Measurements from ENCODE around the gene SPACA4. TPM values are rescaled to one million over a fixed set of nuclear protein-coding genes. Genes with fewer than 3 reads are reported as not detected.

The SPACA4 gene
- polyA plus RNA-seq, 2 of the 4 experiments (the other 2 are of a cell fraction): 0.08 to 0.12 TPM

DNA sequence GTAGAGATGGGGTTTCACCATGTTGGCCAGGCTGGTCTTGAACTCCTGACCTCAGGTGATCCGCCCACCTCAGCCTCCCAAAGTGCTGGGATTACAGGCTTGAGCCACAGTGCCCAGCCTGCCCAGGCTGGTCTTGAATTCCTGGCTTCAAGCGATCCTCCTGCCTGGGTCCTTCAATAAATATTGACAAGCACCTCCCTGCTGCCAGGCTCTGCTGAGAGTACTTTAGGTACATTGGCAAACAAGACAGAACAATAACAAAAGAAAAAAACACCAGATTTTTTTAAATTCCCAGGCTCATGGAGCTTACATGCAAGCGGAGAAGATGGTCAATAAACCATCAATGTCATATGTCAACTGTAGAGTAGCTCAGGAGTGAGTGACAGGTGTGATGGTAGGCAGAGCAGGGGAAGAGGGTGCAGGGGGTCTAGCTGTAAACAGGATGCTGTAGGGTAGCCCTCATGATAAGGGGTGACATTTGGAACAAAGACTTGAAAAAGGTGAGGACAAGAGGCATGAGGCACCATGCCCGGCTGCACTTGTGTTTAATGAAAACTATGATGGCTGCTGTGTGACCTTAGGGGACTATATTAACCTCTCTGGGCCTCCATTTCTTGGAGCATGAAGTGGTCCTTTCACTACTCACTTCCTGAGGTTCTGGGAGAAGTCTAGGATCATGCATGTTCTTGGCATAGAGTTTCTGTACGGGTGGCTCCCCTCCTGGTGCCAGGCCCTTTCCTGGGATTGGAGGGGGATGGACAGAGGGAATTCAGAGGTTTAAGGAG is 35.0 kb upstream of the SPACA4 start (continued):
- no peak for TF ChIP-seq RFX5 (IDR thresholded peaks at IDR 0.05)
- TF ChIP-seq RCOR1 (IDR thresholded peaks at IDR 0.05; ENCODE audit: low read depth, low read length): 0 out of 2 replicates have a peak, but pooled peaks have one; percentile 9
- TF ChIP-seq ZC3H11A (IDR thresholded peaks at IDR 0.05): no peak
- TF ChIP-seq, protein P1, sequence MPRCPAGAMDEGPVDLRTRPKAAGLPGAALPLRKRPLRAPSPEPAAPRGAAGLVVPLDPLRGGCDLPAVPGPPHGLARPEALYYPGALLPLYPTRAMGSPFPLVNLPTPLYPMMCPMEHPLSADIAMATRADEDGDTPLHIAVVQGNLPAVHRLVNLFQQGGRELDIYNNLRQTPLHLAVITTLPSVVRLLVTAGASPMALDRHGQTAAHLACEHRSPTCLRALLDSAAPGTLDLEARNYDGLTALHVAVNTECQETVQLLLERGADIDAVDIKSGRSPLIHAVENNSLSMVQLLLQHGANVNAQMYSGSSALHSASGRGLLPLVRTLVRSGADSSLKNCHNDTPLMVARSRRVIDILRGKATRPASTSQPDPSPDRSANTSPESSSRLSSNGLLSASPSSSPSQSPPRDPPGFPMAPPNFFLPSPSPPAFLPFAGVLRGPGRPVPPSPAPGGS (IDR thresholded peaks at IDR 0.05): no peak
- peak; percentile 20; the same call in 1 of the 2 replicates for TF ChIP-seq ZNF302 (CRISPR knock-in tag; IDR thresholded peaks at IDR 0.05)
- no peak for TF ChIP-seq TFCP2L1 (CRISPR knock-in tag; IDR thresholded peaks at IDR 0.05)
- TF ChIP-seq, protein P2, sequence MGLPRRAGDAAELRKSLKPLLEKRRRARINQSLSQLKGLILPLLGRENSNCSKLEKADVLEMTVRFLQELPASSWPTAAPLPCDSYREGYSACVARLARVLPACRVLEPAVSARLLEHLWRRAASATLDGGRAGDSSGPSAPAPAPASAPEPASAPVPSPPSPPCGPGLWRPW (IDR thresholded peaks at IDR 0.05): no peak
- no peak for TF ChIP-seq FOSL2 (IDR thresholded peaks at IDR 0.05)
- TF ChIP-seq FOSL2 (CRISPR knock-in tag; IDR thresholded peaks at IDR 0.05): no peak
- TF ChIP-seq FOXS1 (CRISPR knock-in tag; IDR thresholded peaks at IDR 0.05): no peak
- no peak for TF ChIP-seq ELK1 (IDR thresholded peaks at IDR 0.05; ENCODE audit: low read depth, low read length)
- TF ChIP-seq PHF8 (IDR thresholded peaks at IDR 0.05; ENCODE audit: borderline replicate concordance, low read depth): no peak
- no peak for TF ChIP-seq GATA3 (IDR thresholded peaks at IDR 0.05; ENCODE audit: borderline replicate concordance)
- TF ChIP-seq RNF2 (IDR thresholded peaks at IDR 0.05; ENCODE audit: borderline replicate concordance, low read depth): no peak

GRCh38 chr19:48573163-48573505 is 33.4 kb upstream of the SPACA4 start:
- no peaks in the 10 kb centered on the region for H3K9me3 ChIP-seq
- no peak for TF ChIP-seq HOXA7 (CRISPR knock-in tag; IDR thresholded peaks at IDR 0.05)
- no peak for TF ChIP-seq ESRRA (IDR thresholded peaks at IDR 0.05; ENCODE audit: borderline replicate concordance, low read length)
- no peak for TF ChIP-seq CHD2 (IDR thresholded peaks at IDR 0.05; ENCODE audit: low read length, partially characterized antibody)
- no peak for TF ChIP-seq TFCP2L1 (CRISPR knock-in tag; IDR thresholded peaks at IDR 0.05)
- no peak for TF ChIP-seq CEBPB (IDR thresholded peaks at IDR 0.05)
- no peak for TF ChIP-seq NFE2L2 (conservative IDR thresholded peaks at IDR 0.05; ENCODE audit: low read length)
- TF ChIP-seq ELK1 (IDR thresholded peaks at IDR 0.05; ENCODE audit: low read depth, low read length): no peak
- TF ChIP-seq MYC (IDR thresholded peaks at IDR 0.05; ENCODE audit: borderline replicate concordance, low read length): no peak
- no peak for TF ChIP-seq BHLHE40 (IDR thresholded peaks at IDR 0.05; ENCODE audit: low read depth, low read length)
- TF ChIP-seq RAD21 (conservative IDR thresholded peaks at IDR 0.05 in 1 of 2, IDR thresholded peaks at IDR 0.05 in 1 of 2): no peak
- no peak for TF ChIP-seq KDM1A (IDR thresholded peaks at IDR 0.05; ENCODE audit: low read depth)
- TF ChIP-seq RFX5 (IDR thresholded peaks at IDR 0.05): no peak
- no peak for TF ChIP-seq MAX (IDR thresholded peaks at IDR 0.05)
- TF ChIP-seq ZSCAN20 (CRISPR knock-in tag; IDR thresholded peaks at IDR 0.05): no peak
- no peak for TF ChIP-seq SMC3 (IDR thresholded peaks at IDR 0.05)
- TF ChIP-seq ZC3H11A (IDR thresholded peaks at IDR 0.05): no peak
- no peak for TF ChIP-seq FOXS1 (CRISPR knock-in tag; IDR thresholded peaks at IDR 0.05)
- no peak for TF ChIP-seq ZNF302 (CRISPR knock-in tag; IDR thresholded peaks at IDR 0.05)
- no peak for TF ChIP-seq ZFP36 (IDR thresholded peaks at IDR 0.05; ENCODE audit: borderline replicate concordance, partially characterized antibody)
- H3K27ac ChIP-seq: peak overlapping the region; percentile 97 to 100
- peaks cover 58% of the 10 kb centered on the region for H3K4me1 ChIP-seq
- ATAC-seq (no peak), FAIRE-seq (no peak), DNase-seq (ENCODE audit: low read depth in 1 of 2, low spot score in 1 of 2) (no peak)
- peak overlapping the region; percentile 11; the same call in 2 of the 3 replicates for H3K4me2 ChIP-seq
- ChIA-PET POLR2A (interaction anchor here (1.5 kb wide), 1 partner anchor 15 kb away, joined by 4 read pairs; no protein-coding TSS in a partner anchor), CTCF (interaction anchor here (1.2 to 21.8 kb wide), 9 partner anchors 12 to 219 kb away, joined by 3 to 618 read pairs (median 3); no protein-coding TSS in a partner anchor)
- H3K4me3 ChIP-seq: no peak overlapping the region
- 67% methylated on average over 12 of the region's 12 CpGs for WGBS (ENCODE audit: missing lambda C conversion rate)

Data from A549 (cell line).